SK-N-MC (cell line): ENCODE measurements around the gene AUTS2.

Source experiments
- EZH2 ChIP-seq: fragments of 200-600 bp; sonication (generic); IDR thresholded peaks from one replicate; pipeline ENCODE4 v1.6.1; 2017; ENCODE audit warnings: antibody characterized with exemption
- POLR2AphosphoS5 ChIP-seq: IDR thresholded peaks from 2 replicates; pipeline ENCODE4 v1.6.1; 2012; ENCODE audit warnings: mild to moderate bottlenecking, low read depth, low read length, borderline replicate concordance

GRCh38 chr7:70034999-70035398, 436.7 kb downstream of the AUTS2 start:
- TF ChIP-seq POLR2AphosphoS5: no peak
- TF ChIP-seq EZH2: no peak
